Nephron progenitor cell (in vitro differentiated cells): ENCODE measurements around the gene VSTM2L.

Experiments used
- DNase-seq: peaks from one replicate; pipeline ENCODE4 v3.0.0; 2021
- H3K27ac Mint-ChIP-seq: 2 replicates; pipeline ENCODE4 v1.8.0; 2021; ENCODE audit warnings: mild to moderate bottlenecking, moderate library complexity, mixed read lengths
- H3K27me3 Mint-ChIP-seq: 2 replicates; pipeline ENCODE4 v1.8.0; 2021; ENCODE audit warnings: mild to moderate bottlenecking, low read depth, mixed read lengths; ENCODE audit not compliant: poor library complexity
- H3K36me3 Mint-ChIP-seq: 2 replicates; pipeline ENCODE4 v1.8.0; 2021; ENCODE audit warnings: low read depth, mixed read lengths
- H3K4me1 Mint-ChIP-seq: 2 replicates; pipeline ENCODE4 v1.8.0; 2021; ENCODE audit warnings: mixed read lengths
- H3K4me3 Mint-ChIP-seq: 2 replicates; pipeline ENCODE4 v1.8.0; 2021; ENCODE audit warnings: mild to moderate bottlenecking, moderate library complexity, mixed read lengths
- H3K9me3 Mint-ChIP-seq: 2 replicates; pipeline ENCODE4 v1.8.0; 2021; ENCODE audit warnings: mild to moderate bottlenecking, moderate library complexity, mixed read lengths
- CTCF ChIP-seq: fragments of 200-600 bp; sonication (generic); IDR thresholded peaks from 2 replicates; pipeline ENCODE4 v1.5.0; 2021; ENCODE audit warnings: antibody characterized with exemption

Gene VSTM2L

GRCh38 chr20:37941332-37941731, 38.4 kb downstream of the VSTM2L start:
- no peak for TF ChIP-seq CTCF
- Mint-ChIP-seq H3K4me3 (no peak overlapping the region), H3K36me3 (no peaks in the 10 kb centered on the region), H3K27me3 (peaks cover 15% of the 10 kb centered on the region), H3K4me1 (peaks cover 19% of the 10 kb centered on the region), H3K9me3 (no peaks in the 10 kb centered on the region), H3K27ac (no peak overlapping the region)
- DNase-seq = no peak

GRCh38 chr20:37941992-37942391, 39.1 kb downstream of the VSTM2L start:
- H3K4me1 Mint-ChIP-seq = peaks cover 19% of the 10 kb centered on the region
- no peak for TF ChIP-seq CTCF
- DNase-seq = no peak
- H3K4me3 Mint-ChIP-seq = no peak overlapping the region
- H3K9me3 Mint-ChIP-seq = no peaks in the 10 kb centered on the region
- H3K36me3 Mint-ChIP-seq = no peaks in the 10 kb centered on the region
- peaks cover 15% of the 10 kb centered on the region for H3K27me3 Mint-ChIP-seq
- H3K27ac Mint-ChIP-seq = no peak overlapping the region

GRCh38 chr20:37943033-37943432, 40.1 kb downstream of the VSTM2L start:
- no peak for DNase-seq
- TF ChIP-seq CTCF = no peak
- no peak overlapping the region for H3K4me3 Mint-ChIP-seq
- peaks cover 24% of the 10 kb centered on the region for H3K27me3 Mint-ChIP-seq
- peaks cover 5% of the 10 kb centered on the region for H3K36me3 Mint-ChIP-seq
- H3K4me1 Mint-ChIP-seq = peaks cover 12% of the 10 kb centered on the region
- H3K9me3 Mint-ChIP-seq = peaks cover 8% of the 10 kb centered on the region
- no peak overlapping the region for H3K27ac Mint-ChIP-seq

- peak; percentile 19 for TF ChIP-seq CTCF
- DNase-seq = no peak
- H3K36me3 Mint-ChIP-seq = peaks cover 5% of the 10 kb centered on the region
- peak overlapping the region; percentile 36 for H3K27ac Mint-ChIP-seq
- peaks cover 29% of the 10 kb centered on the region for H3K27me3 Mint-ChIP-seq
- peaks cover 11% of the 10 kb centered on the region for H3K4me1 Mint-ChIP-seq
- H3K4me3 Mint-ChIP-seq = no peak overlapping the region
- H3K9me3 Mint-ChIP-seq = peaks cover 14% of the 10 kb centered on the region
Measured at GRCh38 chr20:37943501-37944455, 40.9 kb downstream of the VSTM2L start.

GRCh38 chr20:37944456-37944981, 41.6 kb downstream of the VSTM2L start:
- Mint-ChIP-seq H3K27me3 (peaks cover 23% of the 10 kb centered on the region), H3K27ac (no peak overlapping the region), H3K36me3 (peaks cover 5% of the 10 kb centered on the region), H3K4me1 (peaks cover 11% of the 10 kb centered on the region), H3K4me3 (no peak overlapping the region), H3K9me3 (peaks cover 18% of the 10 kb centered on the region)
- TF ChIP-seq CTCF = no peak
- DNase-seq = no peak
